ENCODE measurements around the gene TRIM64C. TPM values are rescaled to one million over a fixed set of nuclear protein-coding genes. Genes with fewer than 3 reads are reported as not detected.
"Not testable (repeated sequence)": the region's sequence is repeated elsewhere in the genome, so short reads cannot be mapped to it uniquely, and the experiment has no call there.

Gene TRIM64C, protein sequence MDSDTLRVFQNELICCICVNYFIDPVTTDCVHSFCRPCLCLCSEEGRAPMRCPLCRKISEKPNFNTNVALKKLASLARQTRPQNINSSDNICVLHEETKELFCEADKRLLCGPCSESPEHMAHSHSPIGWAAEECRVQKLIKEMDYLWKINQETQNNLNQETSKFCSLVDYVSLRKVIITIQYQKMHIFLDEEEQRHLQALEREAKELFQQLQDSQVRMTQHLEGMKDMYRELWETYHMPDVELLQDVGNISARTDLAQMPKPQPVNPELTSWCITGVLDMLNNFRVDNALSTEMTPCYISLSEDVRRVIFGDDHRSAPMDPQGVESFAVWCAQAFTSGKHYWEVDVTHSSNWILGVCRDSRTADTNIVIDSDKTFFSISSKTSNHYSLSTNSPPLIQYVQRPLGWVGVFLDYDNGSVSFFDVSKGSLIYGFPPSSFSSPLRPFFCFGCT
- not detected for total RNA-seq

DNA sequence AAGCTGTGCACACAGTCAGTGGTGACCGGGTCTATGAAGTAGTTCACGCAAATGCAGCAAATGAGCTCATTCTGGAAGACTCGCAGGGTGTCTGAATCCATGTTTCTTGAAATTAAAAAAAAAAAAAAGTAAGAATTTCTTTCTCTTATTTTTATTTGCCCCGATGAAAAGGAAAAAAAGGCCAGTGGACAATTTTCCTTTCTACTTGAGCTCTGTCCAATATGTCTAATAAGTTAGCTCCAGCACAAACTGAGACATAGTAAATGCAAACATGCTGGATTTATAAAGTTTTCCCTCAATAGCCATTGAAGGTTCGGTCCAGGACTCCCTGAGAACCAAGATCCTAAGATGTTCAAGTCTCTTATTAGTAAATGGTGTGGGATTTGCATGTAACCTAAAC, at the start of gene TRIM64C:
TRIM64C (minus strand) TSS at position 101 of the 400 bp plus-strand sequence; CDS start at position 101, 0 bp downstream.
- CTCF ChIA-PET; POLR2A ChIA-PET; H3K36me3 Mint-ChIP-seq (ENCODE audit: low read depth); H3K4me1 Mint-ChIP-seq; H3K27ac Mint-ChIP-seq; ATAC-seq; H3K4me3 Mint-ChIP-seq; H3K9me3 Mint-ChIP-seq (ENCODE audit: low read depth); intact Hi-C loops (cut with DNase I, micrococcal nuclease); DNase-seq; H3K27me3 Mint-ChIP-seq: not testable (repeated sequence)

DNA sequence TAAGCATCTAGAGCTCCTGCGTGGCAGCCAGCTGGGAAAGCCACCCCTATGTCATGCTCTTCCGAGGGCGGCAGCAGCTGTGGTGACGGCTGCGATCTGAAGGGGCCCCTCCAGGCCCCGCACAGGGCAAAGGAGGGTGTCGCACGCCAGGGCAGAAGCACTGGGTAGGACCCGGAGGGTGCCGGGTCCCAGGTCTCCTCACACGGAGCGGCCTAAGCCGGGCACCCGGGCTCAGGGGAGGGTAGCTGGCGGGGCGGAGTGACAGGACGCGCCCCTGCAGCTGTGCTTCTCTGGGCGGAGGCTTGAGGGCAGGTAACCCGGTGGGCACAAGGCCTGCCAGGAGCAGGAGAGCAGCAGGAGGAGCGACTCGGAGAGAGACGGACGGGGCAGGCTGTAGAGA, 43.4 kb upstream of the TRIM64C start:
- ATAC-seq; H3K27me3 Mint-ChIP-seq; POLR2A ChIA-PET; H3K4me3 Mint-ChIP-seq; DNase-seq; H3K9me3 Mint-ChIP-seq (ENCODE audit: low read depth); intact Hi-C loops (cut with DNase I, micrococcal nuclease); H3K36me3 Mint-ChIP-seq (ENCODE audit: low read depth); H3K4me1 Mint-ChIP-seq; CTCF ChIA-PET; H3K27ac Mint-ChIP-seq: not testable (repeated sequence)

DNA sequence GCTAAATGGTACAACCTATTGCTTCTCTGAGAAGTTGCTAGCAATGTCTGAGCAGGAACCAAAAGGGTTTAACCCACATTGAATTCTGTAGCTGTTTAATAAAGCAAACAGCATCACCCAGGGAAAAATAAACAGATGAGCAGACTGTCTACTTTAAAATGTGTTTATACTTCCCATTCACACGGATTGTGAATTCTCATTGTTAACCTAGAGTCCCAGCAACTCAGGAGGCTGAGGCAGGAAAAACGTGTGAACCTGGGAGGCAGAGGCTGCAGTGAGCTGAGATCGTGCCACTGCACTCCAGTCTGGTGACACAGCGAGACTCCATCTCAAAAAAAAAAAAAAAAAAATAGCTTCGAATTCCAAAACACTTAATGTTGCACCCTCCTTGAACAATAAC, 11.0 kb upstream of the TRIM64C start:
- DNase-seq; H3K27ac Mint-ChIP-seq; H3K4me3 Mint-ChIP-seq; H3K9me3 Mint-ChIP-seq (ENCODE audit: low read depth); POLR2A ChIA-PET; CTCF ChIA-PET; H3K27me3 Mint-ChIP-seq; intact Hi-C loops (cut with DNase I, micrococcal nuclease); ATAC-seq; H3K4me1 Mint-ChIP-seq; H3K36me3 Mint-ChIP-seq (ENCODE audit: low read depth): not testable (repeated sequence)

DNA sequence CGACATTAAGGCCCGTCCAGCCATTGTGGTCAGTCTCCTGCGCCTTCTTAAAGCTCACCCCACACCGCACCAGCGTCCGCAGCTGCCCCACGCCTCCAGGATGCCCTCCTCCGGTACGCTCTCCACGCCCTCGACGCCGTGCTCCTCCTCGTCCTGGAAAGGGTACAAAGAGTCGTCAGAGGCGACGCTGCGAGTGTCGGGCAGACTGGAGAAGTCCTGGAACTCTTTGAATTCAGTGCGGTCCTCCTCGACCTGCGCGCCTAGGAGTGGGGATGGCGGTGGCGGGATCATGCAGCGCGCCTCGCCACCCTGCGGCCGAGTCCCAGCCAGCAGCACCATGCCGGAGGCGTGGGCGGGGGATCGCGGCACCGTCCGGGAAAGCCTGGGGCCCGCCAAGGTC, 9.1 kb downstream of the TRIM64C start:
- H3K27ac Mint-ChIP-seq; H3K9me3 Mint-ChIP-seq (ENCODE audit: low read depth); DNase-seq; ATAC-seq; H3K27me3 Mint-ChIP-seq; H3K36me3 Mint-ChIP-seq (ENCODE audit: low read depth); H3K4me3 Mint-ChIP-seq; CTCF ChIA-PET; H3K4me1 Mint-ChIP-seq; POLR2A ChIA-PET; intact Hi-C loops (cut with DNase I, micrococcal nuclease): not testable (repeated sequence)

DNA sequence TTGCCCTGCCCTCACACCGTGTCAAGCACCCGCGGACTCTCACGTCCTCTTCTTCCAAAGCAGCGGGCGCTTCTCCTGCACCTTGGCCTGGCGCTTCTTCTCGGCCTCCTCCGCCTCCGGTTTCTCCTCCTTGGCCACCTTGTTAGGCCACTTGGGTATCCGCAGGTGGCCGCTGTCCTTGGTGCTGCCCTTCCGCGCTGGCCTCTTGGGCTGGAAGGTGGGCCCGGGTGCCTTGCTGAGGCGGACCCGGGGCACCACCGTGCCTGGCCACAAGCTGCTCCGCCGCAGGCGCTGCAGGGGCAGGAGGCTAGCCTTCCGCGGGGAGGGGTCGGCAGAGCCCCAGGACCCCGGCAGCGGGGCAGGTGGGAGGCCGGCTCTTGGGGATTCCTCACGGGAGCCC, 10.7 kb downstream of the TRIM64C start:
- H3K36me3 Mint-ChIP-seq (ENCODE audit: low read depth); POLR2A ChIA-PET; H3K27ac Mint-ChIP-seq; CTCF ChIA-PET; H3K9me3 Mint-ChIP-seq (ENCODE audit: low read depth); H3K4me1 Mint-ChIP-seq; H3K4me3 Mint-ChIP-seq; DNase-seq; intact Hi-C loops (cut with DNase I, micrococcal nuclease); H3K27me3 Mint-ChIP-seq; ATAC-seq: not testable (repeated sequence)

DNA sequence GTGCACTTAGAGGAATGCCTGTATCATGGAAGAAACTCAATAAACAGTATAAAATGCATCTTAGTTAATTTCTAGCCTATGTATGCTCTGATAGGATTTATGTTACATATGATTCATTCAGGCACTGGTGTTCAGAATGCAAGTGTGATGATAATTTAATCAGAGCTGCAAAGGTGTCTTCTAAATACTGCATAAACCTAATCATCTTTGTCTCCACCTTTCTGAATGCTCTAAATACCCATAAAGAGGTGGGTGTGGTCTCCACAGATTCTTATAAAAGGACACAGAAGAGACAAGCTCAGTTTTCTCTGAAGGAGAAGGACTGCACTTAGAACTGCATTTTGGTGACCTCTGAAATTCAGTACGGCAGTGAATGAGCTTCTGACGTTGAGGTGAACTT, 30.4 kb downstream of the TRIM64C start, which contains the start of gene TRIM49B:
TRIM49B (plus strand) TSS at position 301 of the 400 bp plus-strand sequence. CDS start 2,777 bp downstream, outside the sequence.
- DNase-seq; H3K27me3 Mint-ChIP-seq; POLR2A ChIA-PET; H3K36me3 Mint-ChIP-seq (ENCODE audit: low read depth); H3K4me1 Mint-ChIP-seq; intact Hi-C loops (cut with DNase I, micrococcal nuclease); H3K4me3 Mint-ChIP-seq; ATAC-seq; H3K27ac Mint-ChIP-seq; CTCF ChIA-PET; H3K9me3 Mint-ChIP-seq (ENCODE audit: low read depth): not testable (repeated sequence)

Other genes starting within 250 kb of the TRIM64C start
- not detected for gene TRIM51G, start 75.2 kb downstream of the TRIM64C start, total RNA-seq
- gene TRIM49B, start 30.3 kb downstream of the TRIM64C start, total RNA-seq, result not detected
- not detected for gene FOLH1, start 149.5 kb upstream of the TRIM64C start, total RNA-seq